ENCODE data around the gene FAM131A.

- TF ChIP-seq CTCF (IDR thresholded peaks at IDR 0.05) (no peak), EZH2 (IDR thresholded peaks at IDR 0.05; ENCODE audit: borderline replicate concordance, insufficient read depth, low read depth, low read length, poor library complexity, severe bottlenecking) (no peak)
Measured at GRCh38 chr3:184388936-184389230, 51.5 kb downstream of the FAM131A start.
